Measurements from ENCODE around the gene CCDC93. TPM values are rescaled to one million over a fixed set of nuclear protein-coding genes. Genes with fewer than 3 reads are reported as not detected.

CCDC93 gene
- total RNA-seq, 1 experiment from 2014 or later = 31.5 TPM

DNA sequence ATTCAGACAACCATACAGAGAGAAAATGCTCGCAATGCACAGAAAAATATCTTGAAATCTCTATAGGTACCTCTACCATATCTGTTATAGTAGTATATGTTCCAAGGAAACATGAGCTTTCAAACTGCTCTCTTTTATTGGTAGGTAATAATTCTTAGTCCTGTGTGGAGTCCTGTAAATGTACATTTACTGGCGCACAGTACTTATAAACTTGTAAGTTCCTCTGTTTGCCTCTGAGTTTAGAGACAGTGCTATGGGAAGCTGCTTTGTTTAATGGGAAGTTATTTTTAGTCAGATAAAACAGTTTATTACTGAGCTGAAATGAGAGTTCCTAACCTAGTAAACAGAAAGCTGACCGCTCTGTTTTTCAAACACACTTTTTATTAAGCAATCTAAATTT is 52.7 kb downstream of the CCDC93 start:
- Histone ChIP-seq H3K4me3 (ENCODE audit: low read depth in 2 of 2, low read length in 2 of 2) (no peak overlapping the region), H3K4me1 (ENCODE audit: control insufficient read depth, insufficient read depth, low read length) (no peaks in the 10 kb centered on the region), H3K27ac (ENCODE audit: low read length) (no peak overlapping the region), H3K36me3 (ENCODE audit: control insufficient read depth, insufficient read depth, low read length) (peaks cover 4% of the 10 kb centered on the region), H3K9me3 (ENCODE audit: control insufficient read depth, insufficient read depth, low read depth, low read length) (no peaks in the 10 kb centered on the region), H3K27me3 (ENCODE audit: control insufficient read depth, insufficient read depth, low read length) (no peaks in the 10 kb centered on the region)
- DNase-seq (ENCODE audit: low read depth, low spot score) = no peak
- no peak for ATAC-seq
- CTCF ChIA-PET = no interaction called here
- in situ Hi-C loops (cut with HindIII; ENCODE audit: low pct_unique_long_range_greater_than_20kb, low sequenced_read_pairs) (no loop called here), intact Hi-C loops (cut with micrococcal nuclease; ENCODE audit: unreplicated experiment) (no loop called here)
- no TSS peak for BruUV-seq (replicated peaks)
- no peak for TF ChIP-seq TCF7L2 (IDR thresholded peaks at IDR 0.05; ENCODE audit: low read depth, low read length)
- TF ChIP-seq SIN3A (IDR thresholded peaks at IDR 0.05; ENCODE audit: borderline replicate concordance, insufficient read depth, low read depth, low read length) = no peak
- TF ChIP-seq POLR2AphosphoS5 (IDR thresholded peaks at IDR 0.05; ENCODE audit: low read depth, low read length) = no peak
- TF ChIP-seq, protein P1, sequence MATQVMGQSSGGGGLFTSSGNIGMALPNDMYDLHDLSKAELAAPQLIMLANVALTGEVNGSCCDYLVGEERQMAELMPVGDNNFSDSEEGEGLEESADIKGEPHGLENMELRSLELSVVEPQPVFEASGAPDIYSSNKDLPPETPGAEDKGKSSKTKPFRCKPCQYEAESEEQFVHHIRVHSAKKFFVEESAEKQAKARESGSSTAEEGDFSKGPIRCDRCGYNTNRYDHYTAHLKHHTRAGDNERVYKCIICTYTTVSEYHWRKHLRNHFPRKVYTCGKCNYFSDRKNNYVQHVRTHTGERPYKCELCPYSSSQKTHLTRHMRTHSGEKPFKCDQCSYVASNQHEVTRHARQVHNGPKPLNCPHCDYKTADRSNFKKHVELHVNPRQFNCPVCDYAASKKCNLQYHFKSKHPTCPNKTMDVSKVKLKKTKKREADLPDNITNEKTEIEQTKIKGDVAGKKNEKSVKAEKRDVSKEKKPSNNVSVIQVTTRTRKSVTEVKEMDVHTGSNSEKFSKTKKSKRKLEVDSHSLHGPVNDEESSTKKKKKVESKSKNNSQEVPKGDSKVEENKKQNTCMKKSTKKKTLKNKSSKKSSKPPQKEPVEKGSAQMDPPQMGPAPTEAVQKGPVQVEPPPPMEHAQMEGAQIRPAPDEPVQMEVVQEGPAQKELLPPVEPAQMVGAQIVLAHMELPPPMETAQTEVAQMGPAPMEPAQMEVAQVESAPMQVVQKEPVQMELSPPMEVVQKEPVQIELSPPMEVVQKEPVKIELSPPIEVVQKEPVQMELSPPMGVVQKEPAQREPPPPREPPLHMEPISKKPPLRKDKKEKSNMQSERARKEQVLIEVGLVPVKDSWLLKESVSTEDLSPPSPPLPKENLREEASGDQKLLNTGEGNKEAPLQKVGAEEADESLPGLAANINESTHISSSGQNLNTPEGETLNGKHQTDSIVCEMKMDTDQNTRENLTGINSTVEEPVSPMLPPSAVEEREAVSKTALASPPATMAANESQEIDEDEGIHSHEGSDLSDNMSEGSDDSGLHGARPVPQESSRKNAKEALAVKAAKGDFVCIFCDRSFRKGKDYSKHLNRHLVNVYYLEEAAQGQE (IDR thresholded peaks at IDR 0.05; ENCODE audit: insufficient read depth in 1 of 2, low read depth in 2 of 2, low read length in 1 of 2) = no peak
- TF ChIP-seq, protein P2, sequence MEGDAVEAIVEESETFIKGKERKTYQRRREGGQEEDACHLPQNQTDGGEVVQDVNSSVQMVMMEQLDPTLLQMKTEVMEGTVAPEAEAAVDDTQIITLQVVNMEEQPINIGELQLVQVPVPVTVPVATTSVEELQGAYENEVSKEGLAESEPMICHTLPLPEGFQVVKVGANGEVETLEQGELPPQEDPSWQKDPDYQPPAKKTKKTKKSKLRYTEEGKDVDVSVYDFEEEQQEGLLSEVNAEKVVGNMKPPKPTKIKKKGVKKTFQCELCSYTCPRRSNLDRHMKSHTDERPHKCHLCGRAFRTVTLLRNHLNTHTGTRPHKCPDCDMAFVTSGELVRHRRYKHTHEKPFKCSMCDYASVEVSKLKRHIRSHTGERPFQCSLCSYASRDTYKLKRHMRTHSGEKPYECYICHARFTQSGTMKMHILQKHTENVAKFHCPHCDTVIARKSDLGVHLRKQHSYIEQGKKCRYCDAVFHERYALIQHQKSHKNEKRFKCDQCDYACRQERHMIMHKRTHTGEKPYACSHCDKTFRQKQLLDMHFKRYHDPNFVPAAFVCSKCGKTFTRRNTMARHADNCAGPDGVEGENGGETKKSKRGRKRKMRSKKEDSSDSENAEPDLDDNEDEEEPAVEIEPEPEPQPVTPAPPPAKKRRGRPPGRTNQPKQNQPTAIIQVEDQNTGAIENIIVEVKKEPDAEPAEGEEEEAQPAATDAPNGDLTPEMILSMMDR (IDR thresholded peaks at IDR 0.05) = no peak
- POLR2A ChIA-PET = no interaction called here

DNA sequence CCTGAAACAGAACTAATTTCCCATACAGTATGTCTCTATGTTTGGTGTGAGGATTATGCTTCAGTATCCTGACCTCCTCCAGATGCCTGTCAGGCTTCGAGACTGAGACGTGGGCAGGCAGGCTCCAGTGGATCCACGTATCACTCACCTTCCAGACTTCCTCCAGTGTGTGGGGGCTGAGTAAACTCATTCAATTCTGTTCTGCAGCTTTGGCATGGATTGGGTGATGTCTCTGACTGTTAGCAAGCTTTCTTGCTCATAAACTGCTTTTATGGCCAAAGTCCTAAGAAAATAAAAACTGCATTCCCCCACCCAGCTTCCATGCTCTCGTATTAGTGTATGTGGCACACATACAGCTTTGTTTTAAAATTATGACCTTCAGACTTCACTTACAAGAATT is 53.6 kb downstream of the CCDC93 start:
- DNase-seq (ENCODE audit: low read depth, low spot score) (no peak), ATAC-seq (no peak)
- no peaks in the 10 kb centered on the region for H3K4me1 ChIP-seq (ENCODE audit: control insufficient read depth, insufficient read depth, low read length)
- BruUV-seq (replicated peaks) = no TSS peak
- POLR2A ChIA-PET = no interaction called here
- TF ChIP-seq TCF7L2 (IDR thresholded peaks at IDR 0.05; ENCODE audit: low read depth, low read length) (no peak), POLR2AphosphoS5 (IDR thresholded peaks at IDR 0.05; ENCODE audit: low read depth, low read length) (no peak), SIN3A (IDR thresholded peaks at IDR 0.05; ENCODE audit: borderline replicate concordance, insufficient read depth, low read depth, low read length) (no peak)
- TF ChIP-seq, protein P1 (IDR thresholded peaks at IDR 0.05; ENCODE audit: insufficient read depth in 1 of 2, low read depth in 2 of 2, low read length in 1 of 2) = no peak
- TF ChIP-seq, protein P2 (IDR thresholded peaks at IDR 0.05) = no peak
- no peak overlapping the region for H3K4me3 ChIP-seq (ENCODE audit: low read depth in 2 of 2, low read length in 2 of 2)
- no peaks in the 10 kb centered on the region for H3K27me3 ChIP-seq (ENCODE audit: control insufficient read depth, insufficient read depth, low read length)
- no peaks in the 10 kb centered on the region for H3K9me3 ChIP-seq (ENCODE audit: control insufficient read depth, insufficient read depth, low read depth, low read length)
- in situ Hi-C loops (cut with HindIII; ENCODE audit: low pct_unique_long_range_greater_than_20kb, low sequenced_read_pairs) (no loop called here), intact Hi-C loops (cut with micrococcal nuclease; ENCODE audit: unreplicated experiment) (no loop called here)
- CTCF ChIA-PET = no interaction called here
- no peak overlapping the region for H3K27ac ChIP-seq (ENCODE audit: low read length)
- H3K36me3 ChIP-seq (ENCODE audit: control insufficient read depth, insufficient read depth, low read length) = peaks cover 4% of the 10 kb centered on the region
